Tibial nerve (tissue), 3 donors: ENCODE data around the gene FAM83G.

Experiments used
- CTCF ChIP-seq, 5 experiments: fragments of 200-600 bp in 3 of 5; fragments of 450-650 bp in 2 of 5; sonication (generic) in 3 of 5; IDR thresholded peaks; one replicate each; pipeline ENCODE4 v1.5.1; 2016 to 2019; ENCODE audit warnings: antibody characterized with exemption in 5 of 5, mild to moderate bottlenecking in 3 of 5, moderate library complexity in 2 of 5
- POLR2A ChIP-seq, 2 donors: fragments of 450-650 bp; IDR thresholded peaks; one replicate each; pipeline ENCODE4 v1.6.1; 2017; ENCODE audit warnings: antibody characterized with exemption in 2 of 2, mild to moderate bottlenecking in 2 of 2, moderate library complexity in 2 of 2

DNA sequence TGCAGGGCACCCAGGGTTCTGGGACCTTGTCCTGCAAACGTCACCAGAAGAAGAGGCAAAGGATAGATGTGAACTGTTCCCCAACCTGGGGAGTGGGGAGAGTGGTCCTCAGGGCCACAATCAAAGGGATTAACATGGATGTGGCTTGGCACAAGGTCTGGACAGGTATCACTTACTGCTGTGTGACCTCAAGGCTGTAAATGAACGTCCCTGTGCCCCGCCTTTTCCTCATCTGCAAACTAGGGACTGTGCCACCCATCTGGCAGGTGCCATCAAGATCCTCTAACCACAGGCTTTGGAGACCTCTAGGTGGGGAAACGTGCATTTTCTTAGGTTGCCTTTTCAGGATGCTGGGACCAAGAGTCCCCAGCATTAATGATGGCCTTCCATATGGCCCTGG is 27.5 kb downstream of the FAM83G start:
- no peak for TF ChIP-seq CTCF (IDR thresholded peaks at IDR 0.05)
- no peak for TF ChIP-seq POLR2A (IDR thresholded peaks at IDR 0.05)
